Stimulated activated CD8-positive, alpha-beta memory T cell treated with anti-CD3 and anti-CD28 coated beads, Interleukin-15, amount 100 ng/mL, for 48 hours (primary cell): Measurements from ENCODE around the gene WNT3.

Source experiments
- DNase-seq, 2 donors: peaks; one replicate each; pipeline ENCODE4 v3.0.0-alpha.2; 2020; ENCODE audit warnings: low read depth in 2 of 2

Gene WNT3

DNA sequence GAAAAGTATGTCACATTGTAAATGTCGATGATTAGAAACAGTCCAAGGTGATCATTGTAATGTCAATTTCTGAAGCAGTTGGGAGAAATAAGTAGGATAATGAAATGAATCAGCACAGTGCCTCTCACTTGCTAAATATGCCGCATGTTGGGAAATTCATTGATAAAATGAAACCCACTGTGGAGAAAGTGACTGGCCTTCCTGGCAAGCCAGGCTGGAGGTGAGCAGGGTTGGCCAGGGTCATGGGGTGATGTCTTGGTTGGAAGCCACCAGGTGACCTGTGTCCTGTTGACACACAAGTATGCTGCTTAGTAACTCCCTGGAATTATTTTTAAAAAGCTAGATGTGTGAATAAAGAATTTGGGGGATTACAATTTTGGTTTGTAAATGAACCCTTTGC lies 18.0 kb upstream of the WNT3 start:
- no peak for DNase-seq

DNA sequence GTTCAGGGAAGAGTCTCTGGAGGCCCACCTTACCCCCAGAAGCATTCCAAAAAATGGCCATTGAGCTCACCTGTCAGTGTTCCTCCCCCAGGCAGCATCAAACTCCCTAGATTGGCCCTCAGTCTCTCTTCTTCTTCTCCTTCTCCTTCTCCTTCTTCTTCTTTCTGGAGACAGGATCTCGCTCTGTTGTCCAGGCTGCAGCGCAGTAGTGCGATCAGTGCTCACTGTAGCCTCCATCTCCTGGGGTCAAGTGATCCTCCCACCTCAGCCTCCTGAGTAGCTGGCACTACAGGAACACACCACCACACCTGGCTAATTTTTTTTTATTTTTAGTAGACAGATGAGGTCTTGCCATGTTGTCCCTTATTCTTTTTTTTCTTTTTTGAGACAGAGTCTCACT lies 16.4 kb upstream of the WNT3 start:
- DNase-seq: no peak

DNA sequence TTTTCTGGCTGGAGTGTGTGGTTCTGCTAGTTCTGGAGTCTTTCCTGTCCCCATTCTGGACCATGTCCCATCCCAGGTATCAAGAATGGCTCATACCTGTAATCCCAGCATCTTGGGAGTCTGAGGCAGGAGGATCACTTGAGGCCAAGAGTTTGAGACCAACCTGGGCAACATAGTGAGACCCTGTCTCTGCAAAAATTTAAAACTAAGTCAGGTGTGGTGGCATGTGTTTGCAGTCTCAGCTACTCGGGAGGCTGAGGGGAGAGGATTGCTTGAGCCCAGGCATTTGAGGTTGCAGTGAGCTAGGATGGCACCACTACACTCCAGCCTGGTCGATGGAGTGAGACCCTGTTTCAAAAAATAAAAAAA lies 15.3 kb upstream of the WNT3 start:
- no peak for DNase-seq

DNA sequence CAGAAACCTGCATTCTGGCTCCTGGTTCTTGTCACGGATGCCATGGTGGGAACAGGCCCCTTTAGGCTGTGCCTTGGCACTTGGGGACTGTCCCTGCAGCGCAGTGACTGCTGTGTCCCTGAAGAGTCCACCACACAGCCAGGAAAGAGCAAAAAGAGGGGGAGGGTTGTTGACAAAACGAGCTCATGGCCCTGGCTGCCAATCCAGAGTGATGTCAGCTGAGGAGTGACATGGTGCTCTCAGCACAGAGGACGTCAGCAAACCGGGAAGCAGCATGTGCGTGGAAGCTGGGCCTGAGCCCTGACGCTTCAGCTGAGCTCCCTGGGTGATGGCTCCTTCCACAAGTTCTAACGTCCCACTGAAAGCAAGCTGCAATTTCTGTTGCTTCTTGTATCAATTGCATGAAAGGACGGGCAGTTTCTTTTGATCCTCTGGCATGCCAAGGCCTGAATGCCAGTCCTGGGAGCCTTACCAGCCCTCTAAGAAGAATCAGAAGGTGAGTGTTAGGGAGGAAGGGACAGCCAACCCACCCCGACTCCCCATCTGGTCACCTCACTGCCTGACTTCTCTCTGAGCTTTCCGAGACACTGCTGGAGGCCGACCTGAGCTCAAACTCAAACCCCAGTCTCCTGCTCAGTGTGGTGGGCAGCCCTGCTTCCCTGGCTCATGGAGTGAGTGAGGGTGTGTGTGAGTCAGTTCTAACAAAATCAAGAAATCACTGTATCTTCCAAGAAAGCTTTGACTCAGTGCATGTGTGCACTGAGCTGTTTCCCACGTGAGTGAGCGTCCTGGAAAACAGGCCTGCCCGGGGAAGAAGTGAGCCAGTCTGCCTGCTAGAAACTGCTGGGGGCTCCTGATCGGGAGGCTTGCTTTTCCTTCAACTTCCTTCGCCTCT lies 14.7 kb upstream of the WNT3 start:
- DNase-seq: no peak

DNA sequence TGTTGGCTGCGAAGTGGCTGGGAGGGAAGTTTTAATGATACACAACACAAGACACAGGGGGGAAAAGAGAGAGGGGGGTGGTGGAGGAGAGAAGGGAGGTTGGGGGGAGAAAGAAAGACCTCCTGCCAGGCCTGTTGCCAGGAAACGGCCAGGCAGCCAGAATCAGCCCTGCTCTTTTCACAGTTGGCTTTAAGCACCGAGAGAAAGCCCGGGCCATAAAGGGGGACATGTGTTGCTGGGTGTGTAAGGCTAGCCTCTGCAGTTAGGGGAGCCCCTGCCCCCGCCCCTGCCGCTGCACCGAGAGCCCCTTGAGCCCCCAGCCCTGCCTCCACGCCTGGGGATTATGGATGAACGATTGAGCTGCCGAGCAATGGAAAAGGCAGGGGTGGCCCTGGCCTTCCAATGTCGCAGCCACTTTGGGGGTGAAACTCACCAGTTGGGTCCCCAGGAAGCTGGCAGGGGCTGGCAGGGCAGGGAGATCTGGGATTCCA lies 13.9 kb upstream of the WNT3 start:
- no peak for DNase-seq

DNA sequence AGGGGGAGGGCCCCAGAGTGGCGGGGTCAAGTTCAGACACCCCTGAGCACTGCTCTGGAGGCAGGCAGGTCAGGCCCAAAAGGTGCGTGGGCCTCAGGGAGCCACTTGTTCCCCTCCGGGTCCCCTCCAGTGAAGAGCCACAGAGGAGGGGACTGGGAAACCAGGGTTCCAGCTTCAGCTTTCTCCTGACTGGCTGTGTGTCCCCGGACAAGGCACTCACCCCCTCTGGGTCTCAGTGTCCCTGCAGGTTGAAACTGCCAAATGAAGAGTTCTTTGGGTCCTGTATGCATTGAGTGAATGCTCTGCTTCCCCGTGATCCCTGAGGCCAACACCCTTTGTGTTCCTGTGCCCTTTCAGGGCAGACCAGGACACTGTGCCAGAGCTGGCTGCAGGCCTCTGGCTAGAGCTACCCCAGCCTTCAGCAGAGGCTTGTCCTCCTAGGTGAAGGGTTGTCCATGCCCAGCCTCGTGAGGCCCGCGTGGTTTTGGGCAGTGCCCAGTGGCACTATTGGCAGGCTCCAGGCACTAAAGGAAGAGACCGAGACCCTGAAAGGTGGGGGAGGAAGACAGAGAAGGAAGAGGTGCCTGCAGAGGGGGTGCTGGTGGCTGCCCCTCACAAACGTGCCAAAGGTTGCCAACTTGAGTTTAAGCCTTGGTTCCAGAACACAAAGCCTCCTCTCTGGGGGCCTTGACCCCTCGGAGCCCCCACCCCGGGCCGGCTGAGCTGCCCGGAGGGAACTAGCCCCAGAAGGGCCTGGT lies 13.3 kb upstream of the WNT3 start:
- DNase-seq: no peak

DNA sequence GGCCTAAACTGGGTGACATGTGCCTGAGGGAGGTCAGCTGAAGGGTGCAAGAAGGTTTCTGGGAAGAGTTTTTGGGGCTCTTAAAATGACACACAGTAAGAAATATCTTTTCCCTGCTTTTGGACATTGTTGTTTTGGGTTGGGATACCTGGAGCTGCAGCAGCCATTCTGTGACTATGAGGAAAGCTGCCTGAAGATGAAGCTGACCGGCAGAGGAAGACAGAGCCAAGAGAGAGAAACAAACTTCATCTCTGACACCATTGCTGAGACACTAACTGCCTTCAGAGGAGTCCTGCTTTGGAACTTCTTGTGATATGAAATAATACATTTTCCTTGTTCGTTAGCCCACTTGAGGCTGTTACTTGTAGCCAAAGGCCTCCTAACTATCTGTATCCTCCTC lies 8.8 kb upstream of the WNT3 start:
- DNase-seq: no peak

DNA sequence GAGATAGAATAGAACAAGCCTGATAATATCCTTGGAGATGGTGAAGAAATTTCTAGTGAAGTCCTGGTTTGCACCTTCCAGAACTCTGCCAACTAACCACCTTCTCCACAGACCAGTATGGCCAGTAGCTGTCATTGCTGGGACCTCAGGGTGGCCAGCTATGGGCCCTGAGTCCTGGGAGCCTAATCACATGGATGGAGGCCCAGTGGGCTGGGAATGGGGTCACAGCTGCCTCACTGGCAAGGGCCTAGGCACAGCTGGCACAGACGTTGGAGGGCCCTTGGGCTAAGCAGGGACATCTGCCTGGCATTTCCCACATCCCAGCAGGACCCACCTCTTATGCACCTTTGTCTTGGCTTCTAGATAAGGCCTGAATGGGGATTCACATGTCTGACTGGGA lies 7.6 kb upstream of the WNT3 start:
- no peak for DNase-seq

DNA sequence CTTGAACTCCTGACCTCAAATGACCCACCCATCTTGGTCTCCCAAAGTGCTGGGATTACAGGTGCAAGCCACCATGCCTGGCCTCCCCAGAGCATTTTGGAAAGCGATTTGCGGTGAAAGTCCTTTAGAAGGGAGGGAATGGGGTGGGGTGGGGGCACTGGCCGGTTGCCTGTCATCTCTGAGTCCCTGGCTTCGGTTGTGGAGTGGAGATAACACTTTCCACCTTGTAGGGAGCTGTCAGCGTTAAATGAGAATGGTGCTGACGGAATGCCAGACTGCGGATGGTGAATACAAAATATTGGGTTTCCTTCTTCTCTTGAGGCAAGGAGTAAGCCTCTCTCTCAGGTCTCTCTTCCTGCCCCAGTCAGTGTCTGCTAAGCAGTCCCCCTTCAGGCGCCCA lies 5.2 kb upstream of the WNT3 start:
- DNase-seq: no peak

DNA sequence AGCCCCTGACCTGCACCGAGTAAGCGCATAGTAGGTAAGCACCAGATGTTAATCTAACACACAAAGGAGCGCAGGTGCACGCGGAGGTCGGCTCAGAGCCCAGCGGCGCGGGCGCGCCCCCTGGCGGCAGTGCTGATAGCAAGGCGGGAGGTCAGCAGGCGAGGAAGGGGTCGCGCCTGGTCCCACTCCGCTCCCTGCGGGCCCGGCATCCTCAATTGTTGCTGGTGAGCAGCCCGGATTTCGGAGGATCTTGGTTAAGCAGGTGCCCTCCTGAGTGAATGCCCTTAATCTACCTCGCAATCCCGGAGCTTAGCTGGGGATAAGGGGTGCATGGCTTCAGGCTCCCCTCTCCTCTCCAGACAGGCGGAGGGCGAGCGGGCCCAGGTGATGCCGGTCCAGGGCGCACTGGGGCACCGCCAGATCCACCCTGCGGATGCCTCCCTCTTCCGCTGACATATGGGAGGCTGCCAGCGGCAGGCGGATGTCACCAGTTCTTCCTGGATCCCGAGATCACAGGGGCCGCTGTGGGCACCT lies 4.0 kb upstream of the WNT3 start:
- no peak for DNase-seq

DNA sequence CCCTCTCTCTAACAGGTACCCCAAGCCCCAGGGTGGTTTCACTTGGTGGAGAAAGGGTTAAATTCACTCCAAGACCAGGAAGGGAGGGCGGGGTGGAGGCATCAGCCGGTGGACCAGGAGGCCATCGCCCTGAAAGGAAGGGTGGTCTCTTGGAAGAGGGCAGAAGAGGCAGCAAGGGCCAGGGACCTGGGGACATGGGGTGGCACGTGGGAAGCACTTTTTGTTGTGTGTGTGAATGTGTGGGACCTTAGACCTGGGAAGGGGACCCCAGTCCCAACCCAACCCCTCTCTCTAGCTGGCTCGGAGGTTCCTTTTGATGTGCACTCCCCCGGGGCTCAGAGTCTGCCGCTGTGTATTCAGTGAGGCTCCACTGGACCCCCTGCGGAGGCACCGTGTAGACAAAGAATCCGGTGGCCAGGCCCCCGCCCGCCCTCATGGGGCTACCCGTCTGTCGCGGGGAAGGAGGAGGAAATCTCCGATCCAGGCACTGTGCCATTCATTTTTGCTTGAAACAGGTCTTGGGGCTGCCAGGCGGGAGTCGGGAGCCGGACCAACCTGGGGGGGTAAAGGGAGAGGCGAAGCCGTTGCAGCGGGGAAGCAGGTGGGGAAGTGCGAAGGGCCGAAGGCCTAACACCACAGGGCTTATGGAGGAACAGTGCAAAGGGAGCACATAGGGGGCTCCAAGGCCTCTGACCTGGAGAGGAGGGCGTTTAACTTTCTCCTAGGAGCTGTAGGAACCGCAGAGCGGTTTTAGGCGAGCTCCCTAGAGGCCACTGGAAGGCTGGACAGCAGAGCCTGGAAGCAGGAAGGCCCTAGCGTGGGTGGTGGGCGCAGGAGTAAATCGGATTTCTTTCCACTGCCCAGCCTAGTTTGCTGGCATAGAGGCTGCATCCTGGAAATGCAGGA lies 3.2 kb upstream of the WNT3 start:
- no peak for DNase-seq

DNA sequence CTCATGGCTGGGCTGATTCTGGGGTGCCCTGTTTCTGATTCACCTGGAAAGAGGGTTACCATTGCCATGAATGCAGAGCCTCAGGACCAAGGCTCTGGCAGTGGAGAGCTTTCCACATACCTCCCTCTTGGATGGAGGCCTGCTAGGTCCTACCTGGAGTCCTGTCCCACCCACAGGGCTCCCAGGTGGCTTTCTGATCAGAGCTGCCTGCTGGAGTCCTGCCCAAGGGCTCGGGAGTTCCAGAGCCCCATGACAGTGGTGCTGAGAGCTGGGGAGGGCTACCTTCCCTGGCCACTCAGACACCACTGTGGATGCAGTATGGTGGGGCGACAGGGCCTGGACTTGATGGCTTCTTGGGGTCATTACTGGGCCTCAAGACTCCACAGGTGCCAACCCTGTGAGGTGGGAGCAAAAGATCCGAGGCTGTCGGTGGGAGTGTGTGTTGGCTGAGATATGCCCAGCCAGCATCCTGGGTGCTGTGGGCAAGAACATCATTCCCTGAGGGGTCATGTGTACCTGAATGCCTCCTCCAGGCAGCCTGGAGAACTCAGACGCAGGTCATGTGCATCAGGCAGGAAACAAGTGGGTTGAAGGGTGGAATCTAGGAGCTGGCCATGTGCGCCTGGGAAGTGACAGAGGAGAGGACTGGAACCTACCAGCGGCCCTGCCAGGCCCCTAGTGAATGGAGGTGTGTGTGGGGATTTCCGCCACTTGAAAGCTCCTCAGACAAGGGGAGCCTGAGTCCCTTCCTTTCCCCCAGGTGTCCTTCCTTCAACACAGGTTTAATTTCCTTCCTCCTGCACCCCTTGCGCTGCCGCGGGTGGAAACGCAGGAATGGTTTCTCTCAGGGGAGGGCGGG lies 2.3 kb upstream of the WNT3 start:
- DNase-seq: no peak

DNA sequence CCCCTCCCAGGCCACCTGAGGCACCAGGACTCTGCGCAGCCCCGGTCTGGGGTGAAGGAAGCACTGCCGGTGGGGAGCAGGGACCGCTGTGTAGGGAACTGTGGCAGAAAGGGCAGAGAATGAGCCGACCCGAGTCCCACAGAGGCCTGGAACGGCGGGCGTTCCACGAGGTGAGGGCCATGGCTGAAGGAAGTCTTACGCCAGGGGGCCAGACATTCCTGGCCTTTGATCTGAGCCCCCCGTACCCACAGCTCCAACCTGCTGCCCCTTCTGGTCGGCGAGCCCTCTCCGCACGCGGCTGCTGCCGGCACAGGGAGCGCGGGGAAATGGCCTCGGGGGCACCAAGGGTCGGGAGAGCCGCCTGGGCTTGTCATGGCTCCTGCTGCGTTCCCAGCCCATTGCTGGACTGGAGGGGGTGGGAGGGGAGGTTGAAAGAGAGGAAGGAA lies 1.4 kb upstream of the WNT3 start:
- no peak for DNase-seq

DNA sequence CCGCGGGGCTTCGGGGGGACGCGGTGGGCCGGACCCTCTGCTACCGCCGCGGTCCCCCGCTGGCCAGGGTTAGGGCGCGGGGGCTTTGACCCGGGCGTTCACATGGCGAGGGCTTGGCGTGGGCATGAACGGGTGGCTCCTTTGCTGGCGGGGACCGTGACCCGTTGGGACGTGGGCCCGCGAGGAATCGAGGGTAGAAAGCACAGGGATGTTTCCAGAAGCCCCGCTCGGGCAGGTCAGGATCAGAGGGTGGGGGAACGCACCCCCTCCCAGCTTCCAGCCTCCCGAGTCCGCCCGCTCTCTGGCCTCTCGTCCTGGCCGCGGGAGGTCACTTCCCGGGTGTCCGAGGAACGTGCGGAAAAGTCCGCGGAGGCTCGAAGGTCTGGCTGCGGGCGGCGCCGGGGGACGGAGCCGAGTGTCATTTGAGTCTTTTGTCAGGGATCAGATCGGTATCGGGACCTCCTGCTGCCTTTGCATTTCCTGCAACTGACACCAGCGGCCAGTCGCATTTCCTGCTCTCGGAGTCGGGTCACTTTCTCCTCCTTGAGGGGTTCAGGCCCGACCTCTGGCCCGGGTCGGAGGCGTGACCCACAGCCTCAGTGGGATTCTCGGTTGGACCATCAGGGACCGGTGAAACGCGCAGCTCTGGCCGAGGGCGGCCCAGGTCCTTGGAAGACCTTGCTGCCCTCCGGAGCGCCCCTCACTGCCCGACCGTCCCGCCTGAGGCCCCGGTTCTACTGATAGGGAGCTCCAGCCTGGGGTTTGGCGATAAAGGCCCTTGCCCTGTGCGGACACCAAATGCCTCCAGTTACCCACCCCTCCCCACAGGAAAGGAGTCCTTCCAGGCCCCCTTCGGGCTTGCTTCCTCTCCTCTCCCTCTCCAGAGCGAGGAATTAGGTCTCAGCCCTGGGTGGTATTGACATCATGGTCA lies 702 bp upstream of the WNT3 start:
- no peak for DNase-seq

DNA sequence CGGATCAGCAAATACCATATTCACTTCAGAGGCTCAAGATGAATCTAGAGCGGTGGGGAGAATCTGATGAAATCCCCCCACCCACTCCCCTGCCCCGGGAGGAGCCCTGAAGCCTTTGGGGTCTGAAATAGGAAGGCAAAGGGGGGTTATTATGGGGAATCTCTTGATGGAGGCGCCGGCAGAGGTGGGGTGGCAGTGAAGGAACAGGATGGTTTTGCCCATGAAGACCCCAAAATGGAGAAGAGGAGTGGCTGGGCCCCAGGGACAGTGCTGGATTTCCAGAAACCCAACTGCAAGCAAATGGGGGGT lies 637 bp downstream of the WNT3 start:
- DNase-seq: no peak

DNA sequence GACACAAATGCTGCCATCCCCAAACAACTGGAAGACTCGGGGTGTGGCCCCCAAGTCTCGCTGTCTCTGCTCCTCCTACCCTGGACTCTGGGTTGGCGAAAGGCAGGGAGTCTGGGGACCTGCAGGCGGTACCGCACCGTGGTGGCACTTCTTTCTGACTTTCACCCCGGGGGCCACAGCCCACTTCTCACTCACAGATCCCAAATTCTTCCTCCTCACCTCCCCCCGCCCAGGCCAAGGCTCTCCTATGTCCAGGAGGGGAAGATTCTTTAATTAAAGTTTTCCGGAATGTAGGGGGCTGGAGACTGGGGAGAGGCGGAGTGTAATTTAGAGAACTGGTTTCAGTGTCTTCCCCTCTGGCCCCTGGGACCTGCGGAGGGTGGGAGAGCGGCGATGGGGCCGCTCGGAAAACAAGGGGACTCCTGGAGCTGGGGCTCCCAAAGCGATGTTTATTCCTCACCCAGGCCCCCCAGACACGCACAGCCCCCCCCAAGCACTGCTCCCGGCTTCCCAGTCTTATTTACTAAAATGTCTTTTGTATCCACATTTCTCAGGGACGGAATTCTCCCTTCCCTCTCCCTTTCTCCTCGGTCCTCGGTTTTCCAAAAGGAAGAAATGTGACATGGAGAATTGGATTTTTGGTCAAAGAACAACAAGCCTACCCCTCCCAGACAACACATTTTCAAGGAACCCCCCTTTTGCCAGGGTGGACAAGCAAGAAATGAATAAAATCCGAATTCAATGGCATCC lies 1.2 kb downstream of the WNT3 start:
- no peak for DNase-seq

DNA sequence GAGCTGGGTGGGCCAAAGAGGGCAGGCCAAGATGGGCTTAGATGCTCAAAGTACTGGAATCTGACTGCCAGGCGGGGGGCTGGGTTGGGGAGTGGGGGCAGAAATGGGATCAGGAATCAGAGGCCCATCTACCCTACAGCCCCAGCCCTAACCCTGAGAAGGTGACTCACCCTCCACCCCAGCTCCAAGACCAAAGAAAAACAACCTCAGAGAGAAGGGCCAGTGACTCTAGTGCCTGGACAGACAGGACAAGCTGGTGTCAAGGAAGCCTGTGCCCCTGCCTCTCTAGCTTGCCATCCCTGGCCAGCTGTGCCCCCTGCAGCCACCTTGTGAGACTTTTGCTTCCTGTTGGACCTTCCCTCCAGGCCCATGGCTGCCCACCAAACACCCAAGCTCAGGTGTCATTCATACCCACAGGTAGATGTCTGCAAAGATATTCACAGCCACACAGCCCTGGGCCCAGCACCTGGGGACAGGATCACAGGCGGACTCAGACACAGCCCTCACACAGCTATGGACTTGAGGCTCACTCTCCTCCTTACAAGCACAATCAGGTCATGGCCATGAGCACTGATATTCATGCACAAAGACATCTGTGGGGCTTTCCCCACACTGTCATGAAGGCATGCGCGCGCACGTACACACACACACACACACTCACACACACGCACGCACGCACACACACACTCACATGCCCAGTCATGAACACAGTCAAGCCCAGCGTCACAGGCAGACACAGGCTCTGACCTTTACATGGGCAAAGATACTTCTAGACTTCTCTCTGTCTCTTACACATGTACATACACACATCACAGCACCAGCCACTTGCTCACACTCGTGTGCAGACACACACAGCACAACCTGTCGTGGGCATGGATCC lies 2.8 kb downstream of the WNT3 start:
- no peak for DNase-seq

DNA sequence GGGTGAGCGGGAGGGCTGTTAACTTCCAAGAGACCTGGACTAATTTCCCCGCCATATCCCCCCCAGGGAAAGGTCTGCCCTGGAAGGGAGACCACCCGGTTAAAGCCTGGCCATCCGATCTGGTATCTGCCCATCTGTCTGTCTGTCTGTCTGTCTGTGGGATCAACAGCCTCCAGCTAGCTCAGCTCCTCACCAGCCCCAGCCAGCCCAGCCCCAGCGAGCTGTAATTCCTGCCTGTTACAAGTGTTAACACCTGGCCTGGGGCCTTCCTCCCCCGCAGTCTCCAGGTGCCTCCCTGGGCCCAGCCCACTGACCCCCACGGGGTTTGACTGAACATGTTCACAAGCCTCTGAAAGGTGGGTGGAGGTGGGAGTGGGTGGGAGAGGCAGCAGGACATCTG lies 4.0 kb downstream of the WNT3 start:
- DNase-seq: no peak
